GM12878 (cell line): Measurements from ENCODE around the gene ENPP6. TPM values are rescaled to one million over a fixed set of nuclear protein-coding genes. Genes with fewer than 3 reads are reported as not detected.
A peak's percentile ranks its signal among the peaks of the same experiment; 100 is the strongest.

Experiments
- ATAC-seq: fragments of 200-7000 bp; cut with Tn5 transposase; 3 replicates; pipeline ENCODE4 v1.9.1; 2020; ENCODE audit warnings: mild to moderate bottlenecking, moderate library complexity
- BruUV-seq: library from RNA; stranded (reverse); fragments of 400-500 nt; replicated peaks from 2 replicates; lab custom pipeline; 2021; lab: Mats Ljungman, UMichigan
- CTCF ChIA-PET: fragments of 300-600 bp; sonication (Branson Sonifier 250); formaldehyde crosslinking; extraction: SDS; loops from one replicate; lab custom pipeline; 2021; ENCODE audit warnings: inconsistent platforms; lab: Yijun Ruan, JAX
- POLR2A ChIA-PET: fragments of 350-600 bp; formaldehyde crosslinking; extraction: SDS; loops from one replicate; lab custom pipeline; 2021; ENCODE audit warnings: inconsistent platforms; lab: Charles Lee
- RAD21 ChIA-PET: fragments of 300-600 bp; sonication (Branson Sonifier 250); formaldehyde crosslinking; loops from one replicate; lab custom pipeline; 2023; ENCODE audit warnings: antibody characterized with exemption; ENCODE audit not compliant: unreplicated experiment; lab: Charles Lee
- SMC1A ChIA-PET: fragments of 300-600 bp; sonication (Branson Sonifier 250); formaldehyde crosslinking; loops from one replicate; lab custom pipeline; 2023; ENCODE audit not compliant: unreplicated experiment, uncharacterized antibody; lab: Charles Lee
- DNase-seq: peaks from one replicate; pipeline ENCODE4 v3.0.0-alpha.2; 2011; ENCODE audit warnings: low read depth, low spot score
- FAIRE-seq: peaks from 3 replicates; lab custom pipeline; 2011; peaks lifted over from hg19 to GRCh38; lab: Jason Lieb, UNC
- H2AFZ ChIP-seq: 2 replicates; pipeline ENCODE4 v1.6.0; 2011; ENCODE audit warnings: low read depth, low read length, control low read depth; ENCODE audit not compliant: control insufficient read depth
- H3K27ac ChIP-seq: 2 replicates; pipeline ENCODE4 v1.5.1; 2011; ENCODE audit warnings: control low read depth; ENCODE audit not compliant: control insufficient read depth, insufficient read depth
- H3K27me3 ChIP-seq, 2 experiments: replicated peaks in 1 of 2; 2 replicates each; pipeline versions ENCODE4 v1.6.0 to v1.6.1; 2011; ENCODE audit warnings: low read length in 1 of 2; ENCODE audit not compliant: control insufficient read depth in 2 of 2, insufficient read depth in 2 of 2
- H3K36me3 ChIP-seq, 2 experiments: 2 replicates each; pipeline ENCODE4 v1.5.1; 2011; ENCODE audit warnings: low read length in 1 of 2; ENCODE audit not compliant: control insufficient read depth in 2 of 2, insufficient read depth in 2 of 2
- H3K4me1 ChIP-seq: 2 replicates; pipeline ENCODE4 v1.6.1; 2011; ENCODE audit warnings: mild to moderate bottlenecking, low read length, moderate library complexity, mixed read lengths; ENCODE audit not compliant: control insufficient read depth, insufficient read depth
- H3K4me2 ChIP-seq: 2 replicates; pipeline ENCODE4 v1.6.0; 2011; ENCODE audit warnings: control low read depth; ENCODE audit not compliant: control insufficient read depth, insufficient read depth
- H3K4me3 ChIP-seq: fragments of 200-600 bp; sonication (generic); 2 replicates; pipeline ENCODE4 v1.5.1; 2016
- H3K79me2 ChIP-seq: 2 replicates; pipeline ENCODE4 v1.6.0; 2011; ENCODE audit warnings: low read length; ENCODE audit not compliant: control insufficient read depth, insufficient read depth
- H3K9ac ChIP-seq: 2 replicates; pipeline ENCODE4 v1.8.0; 2011; ENCODE audit warnings: low read length, control low read depth, mixed read lengths; ENCODE audit not compliant: control insufficient read depth, insufficient read depth
- H3K9me3 ChIP-seq: replicated peaks from 3 replicates; pipeline ENCODE4 v1.5.1; 2011; ENCODE audit warnings: mild to moderate bottlenecking, low read length; ENCODE audit not compliant: control insufficient read depth, insufficient read depth
- H4K20me1 ChIP-seq: 2 replicates; pipeline ENCODE4 v1.6.0; 2011; ENCODE audit not compliant: control insufficient read depth, insufficient read depth
- CREM ChIP-seq: IDR thresholded peaks from 2 replicates; pipeline ENCODE4 v1.6.1; 2014; ENCODE audit warnings: antibody characterized with exemption, low read depth
- ETV6 ChIP-seq, 2 experiments: fragments of 450-650 bp in 1 of 2; IDR thresholded peaks in 1 of 2; conservative IDR thresholded peaks in 1 of 2; 2 replicates each; pipeline ENCODE4 v1.6.1; 2014; ENCODE audit warnings: antibody characterized with exemption in 1 of 2, borderline replicate concordance in 1 of 2, low read depth in 1 of 2, mild to moderate bottlenecking in 1 of 2, moderate library complexity in 1 of 2
- MLLT1 ChIP-seq: fragments of 450-650 bp; IDR thresholded peaks from 2 replicates; pipeline ENCODE4 v1.6.1; 2016; ENCODE audit warnings: mild to moderate bottlenecking
- POLR2A ChIP-seq: IDR thresholded peaks from 2 replicates; pipeline ENCODE4 v1.6.1; 2011; ENCODE audit warnings: low read depth, mild to moderate bottlenecking, low read length
- SMAD5 ChIP-seq: IDR thresholded peaks from 2 replicates; pipeline ENCODE4 v1.6.1; 2016; ENCODE audit warnings: antibody characterized with exemption, low read depth
- TAF1 ChIP-seq: IDR thresholded peaks from 2 replicates; pipeline ENCODE4 v1.6.1; 2011; ENCODE audit warnings: mild to moderate bottlenecking, low read depth, low read length, borderline replicate concordance
- YBX1 ChIP-seq: fragments of 450-650 bp; IDR thresholded peaks from 2 replicates; pipeline ENCODE4 v1.6.1; 2016; ENCODE audit warnings: antibody characterized with exemption
- ZBTB11 ChIP-seq: fragments of 450-650 bp; formaldehyde crosslinking; IDR thresholded peaks from 2 replicates; pipeline ENCODE4 v1.5.0; 2022; ENCODE audit warnings: mild to moderate bottlenecking, missing genetic modification characterization
- ZNF384 ChIP-seq: IDR thresholded peaks from 2 replicates; pipeline ENCODE4 v1.6.1; 2012; ENCODE audit warnings: low read depth, mild to moderate bottlenecking, low read length, improper control_type of control experiment, borderline replicate concordance
- WGBS: methylation state at CpG from one replicate; pipeline ENCODE4 v1.1.6; 2016; ENCODE audit warnings: low lambda C conversion rate; ENCODE audit not compliant: insufficient replicate concordance, insufficient coverage; ENCODE audit errors: missing lambda C conversion rate; 5-methylcytosine and 5-hydroxymethylcytosine counted together
- in situ Hi-C: fragments of 300-500 bp; cut with MboI; formaldehyde crosslinking; loops from 9 replicates; pipeline ENCODE4 v1.14.3; 2018; ENCODE audit warnings: mixed read lengths
- intact Hi-C: fragments of 100-400 bp; cut with micrococcal nuclease; formaldehyde crosslinking; loops from one replicate; pipeline ENCODE4 v1.14.2; 2022; ENCODE audit not compliant: unreplicated experiment
- polyA plus RNA-seq, 11 experiments: library from polyadenylated mRNA; depleted of rRNA in 4 of 11; unstranded in 6 of 11; stranded (reverse) in 5 of 11; fragments of >200 nt; fragmentation: Nextera tagmentation in 4 of 11; fragmentation: Illumina TruSeq in 1 of 11; extraction: Ambion mirVana in 4 of 11; extraction: Trizol in 1 of 11; gene quantifications; 1 replicate in 1 of 11; 2 replicates in 10 of 11; pipeline versions ENCODE4 v1.2.1 to v1.2.3, GENCODE V29; 2011 to 2016; ENCODE audit warnings: inconsistent platforms in 2 of 11, missing spikeins in 2 of 11, low read depth in 1 of 11
- total RNA-seq, 4 experiments: library from RNA; depleted of rRNA in 3 of 4; stranded (reverse); fragments of >200 nt in 3 of 4; fragmentation: Illumina TruSeq in 1 of 4; extraction: Trizol in 1 of 4; gene quantifications; 2 replicates each; pipeline versions ENCODE4 v1.2.1 to v1.2.3, GENCODE V29; 2013 to 2021
- TF ChIP-seq, protein P1 (sequence below): IDR thresholded peaks from 2 replicates; pipeline ENCODE4 v1.6.1; 2011; ENCODE audit warnings: mild to moderate bottlenecking, low read depth, low read length, moderate library complexity; ENCODE audit not compliant: insufficient replicate concordance
- TF ChIP-seq, protein P2 (sequence below): fragments of 450-650 bp; IDR thresholded peaks from 2 replicates; pipeline ENCODE4 v1.6.1; 2017; ENCODE audit warnings: mild to moderate bottlenecking
- TF ChIP-seq, protein P3 (sequence below): fragments of 450-650 bp; IDR thresholded peaks from 2 replicates; pipeline ENCODE4 v1.6.1; 2014; ENCODE audit warnings: mild to moderate bottlenecking

ENPP6 gene
- total and polyA plus RNA-seq, 10 of the 15 experiments (the other 5 are each of a cell fraction or from before 2014, with no cell fraction given), result 0.04 to 1.0 (median 0.44) TPM; not detected in 1

DNA sequence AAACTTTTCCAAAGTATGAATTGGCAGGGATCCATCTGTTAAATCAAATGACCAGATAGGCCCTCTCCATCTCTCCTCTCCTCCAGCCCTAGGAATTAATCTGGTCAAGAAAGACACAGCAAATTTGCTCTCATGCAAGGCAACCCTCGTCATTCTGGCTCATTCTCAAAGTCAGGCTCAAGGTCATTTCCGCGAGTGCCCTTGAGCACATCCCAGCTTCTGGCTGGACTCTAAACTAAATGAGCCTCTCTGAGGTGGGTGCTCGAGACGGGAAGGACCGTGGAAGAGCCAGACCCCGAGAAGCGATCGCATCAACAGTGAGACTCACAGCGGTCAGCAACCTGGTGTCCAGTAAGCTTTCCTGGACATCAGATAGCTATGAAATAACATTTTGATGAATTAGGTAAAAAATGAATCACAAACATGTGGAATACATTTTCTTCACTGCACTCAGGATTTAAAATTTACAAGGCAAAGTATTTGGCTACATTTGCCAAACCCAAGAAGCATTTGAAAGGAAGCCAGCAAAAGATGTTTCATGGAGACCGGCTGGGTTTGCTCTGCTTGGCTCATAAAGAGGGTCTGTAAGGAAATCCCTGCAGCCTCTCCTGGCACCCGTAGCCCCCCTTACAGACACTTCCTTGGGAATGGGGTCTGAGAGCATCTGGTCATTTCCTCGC lies 121.0 kb downstream of the ENPP6 start:
- TF ChIP-seq, protein P1, sequence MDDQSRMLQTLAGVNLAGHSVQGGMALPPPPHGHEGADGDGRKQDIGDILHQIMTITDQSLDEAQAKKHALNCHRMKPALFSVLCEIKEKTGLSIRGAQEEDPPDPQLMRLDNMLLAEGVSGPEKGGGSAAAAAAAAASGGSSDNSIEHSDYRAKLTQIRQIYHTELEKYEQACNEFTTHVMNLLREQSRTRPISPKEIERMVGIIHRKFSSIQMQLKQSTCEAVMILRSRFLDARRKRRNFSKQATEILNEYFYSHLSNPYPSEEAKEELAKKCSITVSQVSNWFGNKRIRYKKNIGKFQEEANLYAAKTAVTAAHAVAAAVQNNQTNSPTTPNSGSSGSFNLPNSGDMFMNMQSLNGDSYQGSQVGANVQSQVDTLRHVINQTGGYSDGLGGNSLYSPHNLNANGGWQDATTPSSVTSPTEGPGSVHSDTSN, result no peak
- TF ChIP-seq ZBTB11 (CRISPR knock-in tag) (no peak), YBX1 (no peak), ETV6 (conservative IDR thresholded peaks at IDR 0.05 in 1 of 2, IDR thresholded peaks at IDR 0.05 in 1 of 2; ENCODE audit: borderline replicate concordance in 1 of 2, low read depth in 1 of 2) (no peak), SMAD5 (no peak), POLR2A (no peak), CREM (no peak), TAF1 (no peak), MLLT1 (no peak), ZNF384 (no peak)
- TF ChIP-seq, protein P2, sequence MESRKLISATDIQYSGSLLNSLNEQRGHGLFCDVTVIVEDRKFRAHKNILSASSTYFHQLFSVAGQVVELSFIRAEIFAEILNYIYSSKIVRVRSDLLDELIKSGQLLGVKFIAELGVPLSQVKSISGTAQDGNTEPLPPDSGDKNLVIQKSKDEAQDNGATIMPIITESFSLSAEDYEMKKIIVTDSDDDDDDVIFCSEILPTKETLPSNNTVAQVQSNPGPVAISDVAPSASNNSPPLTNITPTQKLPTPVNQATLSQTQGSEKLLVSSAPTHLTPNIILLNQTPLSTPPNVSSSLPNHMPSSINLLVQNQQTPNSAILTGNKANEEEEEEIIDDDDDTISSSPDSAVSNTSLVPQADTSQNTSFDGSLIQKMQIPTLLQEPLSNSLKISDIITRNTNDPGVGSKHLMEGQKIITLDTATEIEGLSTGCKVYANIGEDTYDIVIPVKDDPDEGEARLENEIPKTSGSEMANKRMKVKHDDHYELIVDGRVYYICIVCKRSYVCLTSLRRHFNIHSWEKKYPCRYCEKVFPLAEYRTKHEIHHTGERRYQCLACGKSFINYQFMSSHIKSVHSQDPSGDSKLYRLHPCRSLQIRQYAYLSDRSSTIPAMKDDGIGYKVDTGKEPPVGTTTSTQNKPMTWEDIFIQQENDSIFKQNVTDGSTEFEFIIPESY, result no peak
- TF ChIP-seq, protein P3, sequence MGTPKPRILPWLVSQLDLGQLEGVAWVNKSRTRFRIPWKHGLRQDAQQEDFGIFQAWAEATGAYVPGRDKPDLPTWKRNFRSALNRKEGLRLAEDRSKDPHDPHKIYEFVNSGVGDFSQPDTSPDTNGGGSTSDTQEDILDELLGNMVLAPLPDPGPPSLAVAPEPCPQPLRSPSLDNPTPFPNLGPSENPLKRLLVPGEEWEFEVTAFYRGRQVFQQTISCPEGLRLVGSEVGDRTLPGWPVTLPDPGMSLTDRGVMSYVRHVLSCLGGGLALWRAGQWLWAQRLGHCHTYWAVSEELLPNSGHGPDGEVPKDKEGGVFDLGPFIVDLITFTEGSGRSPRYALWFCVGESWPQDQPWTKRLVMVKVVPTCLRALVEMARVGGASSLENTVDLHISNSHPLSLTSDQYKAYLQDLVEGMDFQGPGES, result no peak
- Histone ChIP-seq H3K4me2 (peak overlapping the region; percentile 69), H4K20me1 (no peaks in the 10 kb centered on the region), H2AFZ (no peak overlapping the region; the same call in 1 of the 2 replicates), H3K27me3 (peaks cover 0 to 1% of the 10 kb centered on the region in 2 experiments; a peak in 2 of 4 replicates), H3K4me3 (no peak overlapping the region), H3K9ac (no peak overlapping the region), H3K36me3 (no peaks in the 10 kb centered on the region), H3K79me2 (no peaks in the 10 kb centered on the region), H3K4me1 (no peaks in the 10 kb centered on the region; the same call in none of the 2 replicates), H3K9me3 (no peaks in the 10 kb centered on the region), H3K27ac (no peak overlapping the region)
- WGBS, result 37% methylated on average over 13 of the region's 13 CpGs
- CTCF ChIA-PET, result no interaction called here
- SMC1A ChIA-PET, result no interaction called here
- FAIRE-seq, result no peak
- RAD21 ChIA-PET, result no interaction called here
- no peak for DNase-seq
- intact Hi-C loops, result loop anchor here (10.0 kb wide), 1 partner anchor 472 kb away; no protein-coding TSS in a partner anchor
- BruUV-seq, result no TSS peak
- in situ Hi-C loops, result loop anchor here (10.0 kb wide), 1 partner anchor 622 kb away; no protein-coding TSS in a partner anchor
- ATAC-seq, result no peak
- POLR2A ChIA-PET, result no interaction called here
